Smooth muscle cell of the brain vasculature (primary cell): ENCODE measurements around the gene IL13RA1.
A peak's percentile ranks its signal among the peaks of the same experiment; 100 is the strongest.
"Not testable (repeated sequence)": the region's sequence is repeated elsewhere in the genome, so short reads cannot be mapped to it uniquely, and the experiment has no call there.

ENCODE experiments used
- DNase-seq: peaks from one replicate; pipeline ENCODE4 v3.0.0-alpha.2; 2012; ENCODE audit warnings: low read depth, low spot score

The IL13RA1 gene

GRCh38 chrX:118726887-118727685, at the start of gene IL13RA1:
TSS of gene IL13RA1 (plus strand) at chrX:118727606. CDS start at chrX:118727639, 33 bp downstream.
- DNase-seq = peak; percentile 52

GRCh38 chrX:118679290-118679689, 48.1 kb upstream of the IL13RA1 start:
- no peak for DNase-seq

GRCh38 chrX:118682258-118683014, 45.0 kb upstream of the IL13RA1 start:
- no peak for DNase-seq

GRCh38 chrX:118685393-118685792, 42.0 kb upstream of the IL13RA1 start:
- DNase-seq = no peak

GRCh38 chrX:118688935-118689334, 38.5 kb upstream of the IL13RA1 start:
- DNase-seq = no peak

GRCh38 chrX:118693843-118694242, 33.6 kb upstream of the IL13RA1 start:
- no peak for DNase-seq

GRCh38 chrX:118694638-118695037, 32.8 kb upstream of the IL13RA1 start:
- DNase-seq = no peak

GRCh38 chrX:118698516-118699170, 28.8 kb upstream of the IL13RA1 start:
- no peak for DNase-seq

GRCh38 chrX:118702741-118703140, 24.7 kb upstream of the IL13RA1 start:
- no peak for DNase-seq

- no peak for DNase-seq
Observed at GRCh38 chrX:118706681-118707080, 20.7 kb upstream of the IL13RA1 start.

- DNase-seq = no peak
Observed at GRCh38 chrX:118714521-118714920, 12.9 kb upstream of the IL13RA1 start.

- not testable (repeated sequence) for DNase-seq
Observed at GRCh38 chrX:118715917-118716316, 11.5 kb upstream of the IL13RA1 start.

GRCh38 chrX:118716833-118717232, 10.6 kb upstream of the IL13RA1 start:
- DNase-seq = not testable (repeated sequence)

GRCh38 chrX:118717678-118718391, 9.6 kb upstream of the IL13RA1 start:
- DNase-seq = no peak

- no peak for DNase-seq
Observed at GRCh38 chrX:118718737-118719136, 8.7 kb upstream of the IL13RA1 start.

GRCh38 chrX:118720058-118720707, 7.2 kb upstream of the IL13RA1 start:
- no peak for DNase-seq

- no peak for DNase-seq
Observed at GRCh38 chrX:118723376-118723775, 4.0 kb upstream of the IL13RA1 start.

GRCh38 chrX:118724365-118724764, 3.0 kb upstream of the IL13RA1 start:
- no peak for DNase-seq

- no peak for DNase-seq
Observed at GRCh38 chrX:118724775-118725174, 2.6 kb upstream of the IL13RA1 start.

GRCh38 chrX:118726396-118726795, 1.0 kb upstream of the IL13RA1 start:
- DNase-seq = no peak

- no peak for DNase-seq
Observed at GRCh38 chrX:118727686-118728339, 407 bp downstream of the IL13RA1 start.
